Stimulated activated CD4-positive, alpha-beta T cell treated with anti-CD3 and anti-CD28 coated beads, Interleukin-1b, Interleukin-23, amount 100 ng/mL, for 1 hour (primary cell): Measurements from ENCODE around the gene NRXN2.
"Not testable (repeated sequence)": the region's sequence is repeated elsewhere in the genome, so short reads cannot be mapped to it uniquely, and the experiment has no call there.

Experiments used
- DNase-seq, 2 donors: peaks; one replicate each; pipeline ENCODE4 v3.0.0-alpha.2; 2020; ENCODE audit warnings: low read depth in 2 of 2

Gene NRXN2

DNA sequence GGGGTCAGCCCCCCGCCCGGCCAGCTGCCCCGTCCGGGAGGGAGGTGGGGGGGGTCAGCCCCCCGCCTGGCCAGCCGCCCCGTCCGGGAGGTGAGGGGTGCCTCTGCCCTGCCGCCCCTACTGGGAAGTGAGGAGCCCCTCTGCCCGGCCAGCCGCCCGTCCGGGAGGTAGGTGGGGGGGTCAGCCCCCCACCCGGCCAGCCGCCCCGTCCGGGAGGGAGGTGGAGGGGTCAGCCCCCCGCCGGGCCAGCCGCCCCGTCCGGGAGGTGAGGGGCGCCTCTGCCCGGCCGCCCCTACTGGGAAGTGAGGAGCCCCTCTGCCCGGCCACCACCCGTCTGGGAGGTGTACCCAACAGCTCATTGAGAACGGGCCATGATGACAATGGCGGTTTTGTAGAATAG is 21.0 kb downstream of the NRXN2 start:
- DNase-seq: not testable (repeated sequence)

DNA sequence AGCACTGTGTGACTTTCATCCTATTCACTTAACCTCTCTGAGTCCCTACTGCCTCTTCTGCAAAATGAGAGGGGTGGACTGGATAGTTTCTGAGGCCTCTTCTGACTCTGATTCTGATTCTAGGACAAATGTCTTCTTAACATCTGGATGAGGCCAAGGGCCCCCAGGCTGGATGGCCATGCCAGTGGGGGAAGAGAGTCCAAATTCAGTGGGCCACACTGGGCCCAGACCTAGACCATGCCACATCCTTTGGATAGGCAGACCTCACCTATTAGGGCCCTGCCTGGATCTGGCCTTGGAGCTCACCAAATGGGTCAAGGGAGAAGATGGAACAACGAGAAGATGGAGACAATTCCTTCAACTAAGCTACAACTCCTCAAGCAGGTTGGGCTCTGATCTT is 24.6 kb downstream of the NRXN2 start:
- no peak for DNase-seq

DNA sequence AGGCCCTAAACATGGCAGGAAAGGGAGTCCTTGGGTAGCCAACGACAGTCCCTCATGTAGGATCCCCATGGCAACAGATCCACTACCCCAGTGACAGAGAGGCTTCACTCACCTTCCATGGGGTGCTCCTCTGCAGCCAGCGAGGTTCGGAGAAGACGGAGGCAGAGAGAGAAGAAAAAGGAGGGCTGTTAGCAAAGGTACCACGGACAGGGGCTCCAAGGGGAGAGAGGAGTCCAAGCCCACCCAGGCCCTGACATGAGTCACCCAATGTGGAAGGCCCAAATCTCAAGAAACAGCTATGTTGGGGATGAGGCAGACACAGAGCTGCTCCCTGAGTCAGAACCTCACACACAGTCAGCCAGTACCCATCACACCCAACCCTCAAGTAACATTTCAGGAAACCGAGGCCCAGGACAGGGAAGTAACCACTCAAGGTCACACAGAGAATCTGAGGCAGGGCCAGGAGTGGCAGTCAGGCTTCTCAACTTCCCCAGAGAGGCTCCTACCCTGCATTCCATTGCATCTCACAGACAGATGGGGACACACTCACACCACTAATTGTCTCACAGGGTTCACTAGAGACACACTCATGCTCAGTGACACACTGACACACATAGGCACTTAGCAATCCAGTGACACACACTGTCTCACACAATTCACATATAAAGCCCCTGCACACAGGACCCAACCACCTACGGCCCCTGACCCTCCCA is 25.2 kb downstream of the NRXN2 start:
- no peak for DNase-seq

DNA sequence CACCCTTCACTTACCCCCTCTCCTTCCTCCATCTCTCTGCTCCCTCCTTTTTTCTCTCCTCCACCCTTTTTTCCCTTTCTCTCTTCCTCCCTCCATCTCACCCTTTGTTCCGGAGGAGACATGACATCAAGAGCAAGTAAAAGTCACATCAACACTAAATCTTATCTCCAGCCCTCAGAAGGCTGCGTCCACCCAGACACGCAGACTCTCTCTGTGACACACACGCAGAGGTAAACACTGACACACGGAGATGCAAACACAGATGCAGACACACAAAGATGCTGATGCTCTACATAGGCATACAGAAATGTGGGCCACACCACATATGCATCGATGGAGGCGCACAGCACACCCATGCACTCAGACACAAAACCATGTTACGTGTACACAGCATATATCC is 27.0 kb downstream of the NRXN2 start:
- no peak for DNase-seq

DNA sequence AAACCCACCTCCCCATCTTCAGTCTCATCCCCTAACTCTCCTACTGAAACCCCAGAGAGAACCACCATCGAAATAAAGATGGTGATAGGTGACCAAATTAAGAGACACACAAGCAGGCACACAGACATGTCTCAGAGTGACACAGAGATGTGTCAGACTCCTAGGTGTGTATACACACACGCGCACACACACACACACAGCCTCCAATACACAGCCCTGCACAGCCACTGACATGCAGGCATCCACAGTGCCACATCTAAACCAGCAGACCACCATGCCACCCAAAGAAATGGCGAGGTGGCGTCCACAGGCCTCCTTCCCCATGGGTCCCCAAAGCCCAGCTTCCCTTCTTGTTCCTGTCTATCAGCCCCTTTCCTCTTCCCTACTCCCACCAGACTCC is 27.4 kb downstream of the NRXN2 start:
- DNase-seq: no peak

DNA sequence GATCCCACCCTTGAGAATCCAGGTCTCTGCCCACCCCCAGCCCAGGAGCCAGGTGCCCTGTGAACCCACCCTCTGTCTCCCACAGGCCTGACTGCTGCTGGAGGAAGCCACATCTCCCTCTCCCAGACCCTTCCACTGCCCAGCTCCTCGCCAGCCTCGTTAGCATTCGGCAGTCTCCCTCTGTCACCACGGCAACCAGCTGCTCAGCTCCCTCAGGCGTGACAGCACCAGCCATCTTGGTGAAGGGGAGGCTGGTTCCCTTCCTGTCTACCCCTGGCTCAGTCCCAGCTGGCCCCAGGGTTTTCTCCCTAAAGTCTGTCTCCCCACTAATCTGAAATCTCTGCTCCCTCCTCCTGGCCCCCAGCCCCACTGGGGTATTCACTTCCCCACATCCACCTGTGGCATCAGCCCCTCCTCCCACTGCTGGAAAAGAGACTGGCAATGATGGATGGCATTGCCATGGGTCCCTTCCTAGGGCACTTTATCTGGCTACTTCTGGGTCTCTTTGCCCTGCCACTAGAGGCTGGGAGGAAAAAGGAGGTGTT is 28.1 kb downstream of the NRXN2 start:
- DNase-seq: no peak

DNA sequence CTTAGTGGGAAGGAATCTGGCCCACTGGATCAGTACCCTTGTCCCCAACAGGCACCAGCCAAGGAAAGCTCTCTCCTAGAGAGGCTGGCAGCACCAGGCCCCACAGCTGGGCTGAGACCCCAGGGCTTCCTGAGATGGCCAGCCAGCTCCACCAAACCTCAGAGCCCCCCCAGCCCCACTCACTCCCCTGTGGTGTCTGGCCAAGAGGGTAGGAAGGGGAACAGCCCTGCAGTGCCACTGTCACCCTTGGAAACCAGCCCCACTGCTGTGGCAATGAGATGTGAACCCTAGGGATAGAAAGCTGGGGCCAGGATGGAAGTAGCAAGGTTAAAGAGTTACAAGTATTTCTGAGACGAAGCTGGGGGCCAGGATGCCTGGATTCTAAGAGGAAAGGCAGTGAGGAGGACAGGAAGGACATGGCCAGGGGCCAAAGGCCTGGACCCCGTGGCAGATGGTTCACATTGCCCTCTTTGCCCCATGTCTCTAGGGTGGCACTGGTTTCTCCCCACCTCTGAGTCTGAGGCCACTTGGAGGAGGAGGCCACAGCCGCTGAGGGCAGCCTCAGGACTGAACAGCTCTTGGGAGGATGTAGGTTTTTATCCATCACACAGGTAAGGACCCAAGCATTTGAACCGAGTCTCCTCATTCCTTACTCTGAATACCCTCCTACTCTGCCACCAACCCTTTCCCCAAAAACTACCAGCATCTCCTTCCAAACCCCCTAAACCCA is 28.8 kb downstream of the NRXN2 start:
- DNase-seq: no peak

DNA sequence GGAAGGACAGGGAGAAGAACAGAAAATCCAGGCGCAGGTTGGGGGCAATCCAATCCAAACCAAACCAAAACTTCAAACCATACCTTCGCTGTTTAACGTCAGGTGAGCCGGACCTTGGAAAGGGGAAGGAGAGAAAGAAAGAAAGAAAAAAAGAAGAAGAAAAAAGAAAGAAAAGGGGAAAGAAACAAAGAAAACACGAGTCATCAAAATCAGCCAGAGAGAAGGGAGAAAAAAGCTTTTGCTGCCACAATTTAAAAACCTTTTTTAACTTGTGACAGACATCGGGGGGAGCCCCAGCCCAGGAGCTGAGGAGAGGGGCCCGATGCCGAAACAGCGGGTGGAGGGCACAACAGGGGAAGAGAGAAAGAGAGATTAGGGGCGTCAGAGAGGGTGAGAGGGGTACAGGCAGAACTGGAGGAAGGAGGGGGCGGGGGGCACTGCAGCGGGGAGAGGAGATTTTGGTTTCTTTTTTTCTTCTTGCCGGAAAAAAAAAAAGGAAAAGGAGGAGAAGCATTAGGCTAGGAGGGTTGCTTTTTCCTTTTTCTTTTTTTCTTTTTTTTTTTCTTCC is 30.1 kb downstream of the NRXN2 start:
- no peak for DNase-seq

DNA sequence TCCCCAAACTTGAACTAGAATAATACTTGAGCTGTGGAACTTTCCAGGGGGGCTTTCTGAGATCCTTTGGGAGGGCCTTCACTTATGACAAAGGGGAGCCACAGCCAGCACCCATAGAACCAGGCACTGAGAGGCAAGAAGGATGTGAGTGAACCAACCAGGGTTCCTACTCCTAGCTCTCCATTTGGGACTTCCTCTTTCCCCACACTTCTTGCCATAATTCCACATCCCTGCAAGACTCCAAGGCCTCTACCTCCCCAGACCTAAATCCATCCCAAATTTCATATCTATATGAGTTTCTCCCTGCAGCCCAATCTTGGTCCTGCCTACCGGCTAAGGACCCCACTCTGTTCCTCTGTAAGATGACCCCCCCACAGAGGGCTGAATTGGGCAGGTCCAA is 31.5 kb downstream of the NRXN2 start:
- DNase-seq: no peak

DNA sequence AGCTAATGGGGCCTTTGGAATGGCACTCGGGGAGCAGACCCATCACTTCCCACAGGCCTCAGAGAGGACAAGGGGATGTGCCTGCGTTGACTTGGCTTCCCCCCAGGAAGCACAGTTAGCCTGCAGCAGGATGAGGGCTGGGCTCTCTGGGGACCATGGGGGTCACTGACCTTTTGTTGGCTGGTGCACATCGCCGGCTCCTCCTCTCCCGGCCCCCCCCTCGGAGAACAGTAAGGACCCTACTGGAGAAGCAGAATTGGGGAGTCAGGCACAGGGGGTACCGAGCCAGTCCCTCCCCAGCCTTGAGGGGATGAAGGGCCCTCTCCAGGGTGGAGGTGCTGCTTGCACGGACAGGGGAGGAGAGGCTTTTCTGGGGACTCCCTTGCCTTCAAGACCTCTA is 32.8 kb downstream of the NRXN2 start:
- no peak for DNase-seq

DNA sequence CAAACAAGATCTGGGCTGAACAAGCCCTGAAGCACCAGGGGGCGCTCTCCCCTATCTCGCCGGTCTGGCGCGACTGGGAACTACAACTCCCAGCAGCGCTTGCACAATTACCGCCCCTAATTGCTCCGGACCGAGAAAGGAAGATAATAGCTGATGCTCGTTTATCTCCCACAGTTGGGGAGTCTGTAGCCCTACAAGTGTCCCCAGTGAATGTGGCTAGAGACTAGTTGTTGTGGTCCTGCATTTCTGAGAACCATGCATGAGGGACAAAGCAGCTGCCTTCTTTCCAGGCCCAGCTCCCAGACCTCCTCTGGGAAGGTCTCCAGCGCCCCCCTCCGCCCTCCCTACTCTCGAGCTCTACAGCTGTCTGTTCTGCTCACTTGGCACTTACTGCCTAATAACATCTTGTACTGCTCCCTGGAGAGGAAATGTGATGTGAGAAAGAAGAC is 34.4 kb downstream of the NRXN2 start:
- DNase-seq: peak; percentile 78 to 87

DNA sequence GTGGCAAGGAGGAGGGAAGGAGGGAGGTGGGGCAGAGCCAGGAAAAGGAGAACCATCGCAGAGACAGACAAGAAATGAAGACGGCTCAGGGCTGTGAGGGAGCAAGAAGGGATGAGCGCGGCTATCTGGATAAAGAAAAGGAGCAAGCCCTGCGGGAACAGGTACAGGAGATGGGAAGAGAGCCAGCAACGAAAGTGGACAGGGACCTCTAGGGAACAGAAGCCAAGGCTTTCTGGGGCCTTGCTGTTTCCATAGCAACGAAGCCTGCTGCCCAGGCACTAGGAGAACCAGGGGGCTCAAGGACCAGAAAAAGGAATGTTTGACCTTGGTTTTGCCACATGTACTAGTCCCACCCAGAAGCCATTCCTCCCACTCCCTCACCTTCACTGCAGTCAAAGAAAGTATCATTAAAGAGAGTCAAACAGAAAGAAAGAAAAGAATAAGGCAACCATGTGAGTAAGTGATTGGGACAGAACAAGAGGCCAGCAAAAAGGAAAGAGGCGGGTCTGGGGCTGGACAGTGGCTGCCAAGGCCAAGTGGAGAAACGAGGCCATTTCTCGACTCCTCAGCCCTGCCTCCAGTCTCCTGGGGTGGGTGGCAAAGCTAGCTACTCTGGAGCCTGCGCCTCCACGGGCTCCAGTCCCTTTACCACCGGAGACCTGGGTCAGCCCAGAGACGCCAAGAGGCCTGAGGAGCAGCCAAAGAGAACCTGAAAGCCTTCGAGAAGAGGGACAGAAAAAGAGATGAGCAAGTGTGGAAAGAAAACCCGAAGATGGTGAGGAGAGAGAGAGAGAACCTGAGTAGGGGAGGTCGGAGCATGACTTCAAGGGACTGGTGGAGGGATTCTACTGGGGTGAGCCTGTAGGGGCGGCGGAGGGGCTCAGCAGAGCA is 35.1 kb downstream of the NRXN2 start:
- DNase-seq: no peak

DNA sequence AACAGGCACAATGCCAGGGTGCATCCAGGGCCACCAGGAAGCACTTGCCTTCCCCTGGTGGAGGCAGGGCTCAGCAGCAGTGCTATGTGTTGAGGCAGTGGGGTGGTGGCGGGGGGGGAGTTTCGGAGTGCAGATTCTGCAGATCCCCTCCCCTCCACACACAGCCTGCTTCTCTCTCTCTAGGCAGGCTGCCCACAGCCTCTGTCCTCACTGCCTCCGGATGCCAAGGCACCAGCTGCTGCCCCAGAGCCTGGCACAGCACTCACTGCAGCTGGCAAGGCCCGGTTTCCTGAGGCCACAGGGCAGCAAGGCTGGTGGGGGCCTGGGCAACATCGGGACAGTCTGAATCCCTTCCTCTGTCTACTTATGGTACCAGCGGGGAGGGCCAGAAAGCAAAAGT is 35.8 kb downstream of the NRXN2 start:
- DNase-seq: no peak

DNA sequence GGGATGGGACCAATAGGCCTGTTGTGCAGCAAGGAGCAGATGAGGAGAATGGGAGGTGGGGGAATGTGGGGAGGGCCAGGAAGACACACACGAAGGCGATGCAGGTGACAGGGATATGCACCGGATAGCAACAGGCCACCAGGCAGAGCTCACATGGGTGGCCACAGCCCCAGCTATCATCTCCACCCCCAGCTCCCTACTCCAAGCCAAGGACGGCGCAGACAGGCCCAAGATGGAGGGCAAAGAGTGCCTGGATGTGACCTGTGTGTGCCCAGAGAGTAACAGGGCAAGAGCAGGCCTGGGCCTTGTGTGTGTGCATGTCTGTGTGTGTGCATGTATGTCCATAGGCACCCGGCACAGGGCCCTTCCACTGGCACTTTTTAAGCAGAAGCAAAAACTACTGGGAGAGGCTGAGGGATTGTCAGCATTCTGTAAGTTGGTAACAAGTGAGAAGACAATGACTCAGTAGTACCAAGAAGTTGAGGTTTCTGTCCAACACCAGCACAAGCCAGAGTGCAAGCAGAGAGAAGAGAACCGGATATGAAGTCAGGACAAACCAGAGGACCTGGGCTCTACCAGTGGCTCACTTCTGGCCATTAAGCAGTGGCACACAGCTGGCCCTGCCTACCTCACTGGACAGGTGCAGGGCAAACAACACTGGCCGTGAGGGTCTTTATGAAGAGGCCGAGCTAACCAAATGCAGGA is 36.4 kb downstream of the NRXN2 start:
- no peak for DNase-seq

DNA sequence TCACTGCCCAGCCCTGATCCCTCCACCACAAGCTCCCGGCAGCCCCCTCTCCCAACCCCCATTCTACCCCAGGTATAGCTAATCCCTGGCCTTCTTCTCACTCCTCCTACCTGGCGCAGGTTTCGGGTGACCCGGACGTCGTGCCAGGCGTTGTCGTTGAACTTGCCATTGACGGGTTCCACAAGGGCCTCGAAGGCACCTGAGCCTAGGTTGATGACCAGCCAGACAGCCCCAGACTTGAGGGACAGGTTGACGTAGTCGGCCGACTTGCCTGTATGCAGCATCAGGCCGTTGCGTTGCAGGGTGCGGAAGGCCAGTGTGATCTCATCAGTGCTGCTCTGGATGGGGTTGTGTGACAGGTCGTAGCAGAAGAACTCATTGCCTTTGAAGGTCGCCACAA is 37.5 kb downstream of the NRXN2 start:
- no peak for DNase-seq

DNA sequence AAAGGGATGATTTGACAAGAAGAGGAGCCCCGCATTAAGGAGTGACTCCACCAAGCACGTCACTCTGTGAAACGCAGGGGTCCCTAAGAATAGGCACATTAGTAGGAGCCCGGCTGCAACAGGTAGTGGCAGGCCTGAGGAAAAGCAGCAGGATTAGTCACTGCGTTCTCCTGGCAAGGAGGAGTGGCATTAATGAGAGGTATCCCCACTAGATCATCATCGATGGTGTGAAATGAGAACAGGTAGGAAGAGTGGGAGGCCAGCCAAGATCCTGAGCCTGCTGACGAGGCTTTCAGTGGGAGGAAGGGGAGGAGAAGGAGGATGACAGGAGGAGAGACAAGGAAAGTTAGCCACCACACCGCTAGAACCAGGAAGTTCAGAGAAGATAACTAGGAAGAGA is 38.6 kb downstream of the NRXN2 start:
- DNase-seq: no peak

DNA sequence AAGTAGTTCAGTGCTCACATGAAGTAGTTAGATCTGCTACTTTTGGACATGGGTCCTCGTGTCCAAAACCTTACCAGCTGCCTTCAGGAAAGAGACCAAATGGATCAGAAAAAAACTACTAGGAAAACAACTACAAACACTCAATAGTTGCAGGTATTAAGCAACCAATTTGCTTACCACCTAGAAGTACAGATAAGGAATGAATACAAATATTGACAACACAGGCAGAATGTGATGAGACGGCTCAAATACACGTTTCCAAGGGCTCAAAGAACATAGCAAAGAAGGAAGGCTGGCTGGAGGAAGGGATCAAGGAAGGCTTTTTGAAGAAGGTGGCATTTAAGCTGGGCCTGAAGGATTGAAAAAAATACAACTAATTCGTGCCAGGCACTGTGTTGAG is 41.8 kb downstream of the NRXN2 start:
- no peak for DNase-seq

DNA sequence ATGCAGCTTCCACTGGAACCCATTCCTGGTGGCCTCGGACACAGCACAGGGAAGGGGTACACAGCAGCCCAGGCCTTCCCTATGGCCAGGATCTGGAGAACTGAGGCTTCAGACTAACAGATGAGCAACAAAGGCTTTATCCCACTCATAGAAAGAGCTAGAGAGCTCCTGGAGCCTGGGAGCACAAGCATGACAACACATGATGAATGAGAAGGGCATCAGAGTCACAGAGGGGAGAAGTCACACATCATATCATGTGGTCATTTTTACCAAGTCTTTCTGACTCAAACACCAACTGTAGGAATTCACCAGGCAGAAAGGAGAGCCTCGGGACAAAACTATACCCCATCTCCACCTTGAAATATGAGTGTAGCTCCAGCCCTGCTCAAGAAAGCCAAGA is 43.2 kb downstream of the NRXN2 start:
- DNase-seq: no peak

DNA sequence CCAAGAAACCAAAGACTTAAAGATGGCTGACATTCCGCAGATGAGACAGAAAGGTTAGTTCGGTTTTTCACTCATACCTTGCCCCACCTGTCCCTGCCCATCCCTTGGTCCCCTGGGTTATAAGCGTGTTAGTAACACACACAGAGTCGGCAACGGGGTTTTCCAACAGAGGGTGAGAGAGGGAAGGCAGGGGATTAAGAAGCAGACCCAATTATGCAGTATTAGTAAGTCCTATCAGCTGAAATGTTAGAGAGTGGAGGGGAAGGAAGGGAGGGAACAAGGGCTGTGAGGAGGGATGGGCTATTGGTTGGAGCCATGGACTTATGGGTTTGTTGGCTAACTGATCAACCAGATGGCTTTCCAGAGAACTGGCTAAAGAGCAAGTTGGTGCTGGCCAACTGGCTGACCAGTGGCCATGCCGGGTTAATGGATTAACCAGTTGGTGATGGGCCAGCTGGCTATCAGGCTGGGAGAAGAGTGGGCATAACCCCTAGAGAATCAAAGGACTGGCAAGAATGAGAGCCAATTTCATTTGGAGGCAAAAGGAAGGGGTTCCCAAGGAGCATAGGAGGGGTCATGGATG is 45.5 kb downstream of the NRXN2 start:
- no peak for DNase-seq

DNA sequence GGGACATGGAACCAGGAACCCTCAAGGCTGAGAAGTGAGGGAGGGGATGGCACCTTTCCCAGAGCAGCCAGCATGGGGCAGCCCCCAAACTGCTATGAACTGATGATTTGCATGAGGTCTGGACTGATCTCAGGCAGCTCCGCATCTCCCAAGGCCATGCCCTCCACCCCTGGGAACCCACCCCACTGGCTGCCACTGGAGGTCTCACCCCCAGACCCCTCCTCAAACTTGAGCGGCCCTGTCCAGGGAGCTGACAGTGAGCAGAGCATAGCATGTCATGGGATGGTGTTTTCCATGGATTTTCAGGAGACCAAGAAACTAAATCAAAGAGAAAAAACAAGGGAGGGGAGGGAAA is 46.8 kb downstream of the NRXN2 start:
- DNase-seq: no peak
